Cardiac muscle cell (in vitro differentiated cells and primary cell): ENCODE measurements around the gene ATP6V1B1. TPM values are rescaled to one million over a fixed set of nuclear protein-coding genes. Genes with fewer than 3 reads are reported as not detected.

Source experiments
- DNase-seq, 2 donors: peaks; one replicate each; pipeline versions ENCODE4 v3.0.0 to v3.0.0-alpha.2; 2010 to 2017; ENCODE audit warnings: low read depth in 1 of 2, low spot score in 1 of 2
- H3K27ac ChIP-seq: fragments of 200-600 bp; sonication (generic); 2 replicates; pipeline ENCODE4 v1.5.1; 2016
- H3K27me3 ChIP-seq: fragments of 200-600 bp; sonication (generic); 2 replicates; pipeline ENCODE4 v1.6.0; 2016; ENCODE audit warnings: control low read depth
- H3K36me3 ChIP-seq: fragments of 200-600 bp; sonication (generic); 2 replicates; pipeline ENCODE4 v1.5.1; 2016; ENCODE audit warnings: control low read depth
- H3K4me1 ChIP-seq: fragments of 200-600 bp; sonication (generic); 2 replicates; pipeline ENCODE4 v1.8.1; 2017; ENCODE audit warnings: low read depth, mild to moderate bottlenecking, mixed run types
- H3K4me3 ChIP-seq: fragments of 200-600 bp; sonication (generic); 2 replicates; pipeline ENCODE4 v1.5.1; 2016; ENCODE audit warnings: mild to moderate bottlenecking
- H3K9me3 ChIP-seq: fragments of 200-600 bp; sonication (generic); 2 replicates; pipeline ENCODE4 v1.5.1; 2017; ENCODE audit warnings: low read depth, mild to moderate bottlenecking, control low read depth
- CTCF ChIP-seq: IDR thresholded peaks from 2 replicates; pipeline ENCODE4 v1.5.1; 2012; ENCODE audit warnings: low read depth, mild to moderate bottlenecking, low read length
- polyA plus RNA-seq: library from polyadenylated mRNA; unstranded; fragments of >200 nt; fragmentation: Nextera tagmentation; extraction: Ambion mirVana; gene quantifications from 2 replicates; pipeline ENCODE4 v1.2.1, GENCODE V29; 2016
- total RNA-seq: library from RNA; depleted of rRNA; stranded (reverse); fragments of >200 nt; gene quantifications from 2 replicates; pipeline ENCODE4 v1.2.3, GENCODE V29; 2016

Gene ATP6V1B1
- total and polyA plus RNA-seq, 2 experiments from 2014 or later: 3.0 TPM; not detected in 1

- peak; percentile 68 to 76 for DNase-seq
- H3K9me3 ChIP-seq: no peaks in the 10 kb centered on the region
Observed at GRCh38 chr2:71000780-71001591, 65.3 kb downstream of the ATP6V1B1 start.

GRCh38 chr2:71001592-71001927 is 65.9 kb downstream of the ATP6V1B1 start:
- TF ChIP-seq CTCF: no peak
- peaks cover 22% of the 10 kb centered on the region for H3K4me1 ChIP-seq
- no peak overlapping the region for H3K4me3 ChIP-seq
- no peak overlapping the region for H3K27ac ChIP-seq
- H3K9me3 ChIP-seq: no peaks in the 10 kb centered on the region
- no peaks in the 10 kb centered on the region for H3K36me3 ChIP-seq
- DNase-seq: no peak
- H3K27me3 ChIP-seq: no peaks in the 10 kb centered on the region

More at GRCh38 chr2:71000780-71001591, 65.3 kb downstream of the ATP6V1B1 start:
- Histone ChIP-seq H3K4me1 (peaks cover 22% of the 10 kb centered on the region), H3K36me3 (no peaks in the 10 kb centered on the region), H3K27me3 (no peaks in the 10 kb centered on the region), H3K4me3 (no peak overlapping the region), H3K27ac (no peak overlapping the region)
- TF ChIP-seq CTCF: peak; percentile 97

- Histone ChIP-seq H3K9me3 (no peaks in the 10 kb centered on the region), H3K27me3 (no peaks in the 10 kb centered on the region), H3K4me3 (no peak overlapping the region), H3K4me1 (peaks cover 22% of the 10 kb centered on the region), H3K36me3 (no peaks in the 10 kb centered on the region), H3K27ac (no peak overlapping the region)
- no peak for DNase-seq
- TF ChIP-seq CTCF: no peak
Observed at GRCh38 chr2:71001981-71002570, 66.4 kb downstream of the ATP6V1B1 start.

- no peak for DNase-seq
- H3K36me3 ChIP-seq: no peaks in the 10 kb centered on the region
- H3K27ac ChIP-seq: no peak overlapping the region
- H3K27me3 ChIP-seq: no peaks in the 10 kb centered on the region
- no peaks in the 10 kb centered on the region for H3K9me3 ChIP-seq
- TF ChIP-seq CTCF: no peak
- peaks cover 22% of the 10 kb centered on the region for H3K4me1 ChIP-seq
- H3K4me3 ChIP-seq: no peak overlapping the region
Observed at GRCh38 chr2:71003396-71003795, 67.7 kb downstream of the ATP6V1B1 start.

GRCh38 chr2:71003966-71004755 is 68.5 kb downstream of the ATP6V1B1 start:
- no peak for DNase-seq

More at GRCh38 chr2:71003966-71004755, 68.5 kb downstream of the ATP6V1B1 start:
- Histone ChIP-seq H3K4me1 (peaks cover 18% of the 10 kb centered on the region), H3K27ac (no peak overlapping the region), H3K4me3 (no peak overlapping the region), H3K9me3 (no peaks in the 10 kb centered on the region), H3K36me3 (no peaks in the 10 kb centered on the region), H3K27me3 (no peaks in the 10 kb centered on the region)
- TF ChIP-seq CTCF: no peak
